HEK293T (cell line): ENCODE results near the gene PDX1.

Experiments used
- CTCF ChIA-PET: fragments of 350-600 bp; formaldehyde crosslinking; extraction: SDS; loops from one replicate; lab custom pipeline; 2021; ENCODE audit warnings: antibody characterized with exemption, inconsistent platforms; lab: Yijun Ruan, JAX
- POLR2A ChIA-PET: fragments of 350-600 bp; formaldehyde crosslinking; extraction: SDS; loops from one replicate; lab custom pipeline; 2020; ENCODE audit warnings: antibody characterized with exemption, inconsistent platforms; lab: Yijun Ruan, JAX
- DNase-seq: peaks from one replicate; pipeline ENCODE4 v3.0.0; 2012; ENCODE audit warnings: mixed read lengths; ENCODE audit errors: extremely low spot score
- ARNT ChIP-seq: fragments of 450-650 bp; IDR thresholded peaks from 2 replicates; pipeline ENCODE4 v1.6.1; 2017; ENCODE audit warnings: mild to moderate bottlenecking
- BHLHE40 ChIP-seq: fragments of 450-650 bp; IDR thresholded peaks from 2 replicates; pipeline ENCODE4 v1.6.1; 2016; ENCODE audit warnings: mild to moderate bottlenecking, moderate library complexity, borderline replicate concordance
- CTBP1 ChIP-seq: fragments of 450-650 bp; IDR thresholded peaks from 2 replicates; pipeline ENCODE4 v1.6.1; 2016; ENCODE audit warnings: borderline replicate concordance
- ELF4 ChIP-seq: fragments of 450-650 bp; IDR thresholded peaks from 2 replicates; pipeline ENCODE4 v1.6.1; 2017; ENCODE audit warnings: antibody characterized with exemption
- FOXA1 ChIP-seq: fragments of 450-650 bp; IDR thresholded peaks from 2 replicates; pipeline ENCODE4 v1.6.1; 2016; ENCODE audit warnings: mild to moderate bottlenecking
- FOXK2 ChIP-seq: fragments of 450-650 bp; IDR thresholded peaks from 2 replicates; pipeline ENCODE4 v1.6.1; 2016; ENCODE audit warnings: mild to moderate bottlenecking
- FOXM1 ChIP-seq: fragments of 450-650 bp; IDR thresholded peaks from 2 replicates; pipeline ENCODE4 v1.6.1; 2017; ENCODE audit warnings: mild to moderate bottlenecking, borderline replicate concordance
- HDGF ChIP-seq: fragments of 450-650 bp; IDR thresholded peaks from 2 replicates; pipeline ENCODE4 v1.6.1; 2017; ENCODE audit warnings: antibody characterized with exemption, borderline replicate concordance
- L3MBTL2 ChIP-seq: fragments of 450-650 bp; conservative IDR thresholded peaks from 2 replicates; pipeline ENCODE4 v1.6.1; 2016; ENCODE audit warnings: mild to moderate bottlenecking
- LEF1 ChIP-seq: fragments of 450-650 bp; IDR thresholded peaks from 2 replicates; pipeline ENCODE4 v1.6.1; 2017; ENCODE audit warnings: mild to moderate bottlenecking, borderline replicate concordance
- NFRKB ChIP-seq: fragments of 450-650 bp; IDR thresholded peaks from 2 replicates; pipeline ENCODE4 v1.6.1; 2016; ENCODE audit warnings: mild to moderate bottlenecking, moderate library complexity
- PKNOX1 ChIP-seq: fragments of 450-650 bp; IDR thresholded peaks from 2 replicates; pipeline ENCODE4 v1.6.1; 2016
- SP1 ChIP-seq: fragments of 450-650 bp; IDR thresholded peaks from 2 replicates; pipeline ENCODE4 v1.6.1; 2017
- SUZ12 ChIP-seq: fragments of 450-650 bp; IDR thresholded peaks from 2 replicates; pipeline ENCODE4 v1.6.1; 2016; ENCODE audit warnings: mild to moderate bottlenecking
- TARDBP ChIP-seq: fragments of 450-650 bp; IDR thresholded peaks from 2 replicates; pipeline ENCODE4 v1.6.1; 2016
- ZNF384 ChIP-seq: fragments of 450-650 bp; IDR thresholded peaks from 2 replicates; pipeline ENCODE4 v1.6.1; 2016

PDX1 gene

DNA sequence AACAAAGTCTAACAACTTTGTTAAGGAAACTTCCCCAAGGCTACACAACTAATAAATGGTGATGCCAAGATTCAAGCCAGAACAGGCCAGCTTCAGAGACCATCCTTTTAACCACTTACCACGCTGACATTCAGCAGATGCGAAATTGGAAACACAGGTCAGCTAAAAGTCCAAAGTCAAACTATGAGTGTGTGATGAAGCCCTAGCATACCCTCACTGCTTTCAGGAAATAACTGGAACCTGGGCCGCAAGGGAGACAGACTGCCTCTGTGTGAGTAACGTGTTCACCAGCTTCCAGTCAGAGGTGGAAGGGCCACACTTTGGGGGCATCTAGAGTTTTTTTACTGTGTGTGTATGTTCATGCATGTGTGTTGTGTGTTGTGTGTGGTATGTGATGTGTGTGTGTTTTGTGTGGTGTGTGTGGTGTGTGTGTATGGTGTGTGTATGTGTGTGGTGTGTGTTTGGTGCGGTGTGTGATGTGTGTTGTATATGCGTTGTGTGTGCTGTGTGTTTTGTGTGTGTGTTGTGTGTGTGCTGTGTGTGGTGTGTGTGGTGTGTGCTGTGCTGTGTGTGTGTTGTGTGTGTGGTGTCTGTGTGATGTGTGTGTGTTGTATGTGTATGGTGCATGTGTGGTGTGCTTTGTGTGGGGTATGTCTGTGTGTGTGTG, 12.5 kb upstream of the PDX1 start:
- TF ChIP-seq FOXK2 (no peak), NFRKB (no peak), HDGF (no peak), SUZ12 (no peak), ARNT (no peak), FOXM1 (no peak), L3MBTL2 (no peak), PKNOX1 (no peak), TARDBP (no peak), ZNF384 (no peak), ELF4 (no peak), LEF1 (no peak), BHLHE40 (no peak), FOXA1 (no peak), SP1 (no peak), CTBP1 (no peak)
- CTCF ChIA-PET, result no interaction called here
- POLR2A ChIA-PET, result no interaction called here
- DNase-seq, result no peak

DNA sequence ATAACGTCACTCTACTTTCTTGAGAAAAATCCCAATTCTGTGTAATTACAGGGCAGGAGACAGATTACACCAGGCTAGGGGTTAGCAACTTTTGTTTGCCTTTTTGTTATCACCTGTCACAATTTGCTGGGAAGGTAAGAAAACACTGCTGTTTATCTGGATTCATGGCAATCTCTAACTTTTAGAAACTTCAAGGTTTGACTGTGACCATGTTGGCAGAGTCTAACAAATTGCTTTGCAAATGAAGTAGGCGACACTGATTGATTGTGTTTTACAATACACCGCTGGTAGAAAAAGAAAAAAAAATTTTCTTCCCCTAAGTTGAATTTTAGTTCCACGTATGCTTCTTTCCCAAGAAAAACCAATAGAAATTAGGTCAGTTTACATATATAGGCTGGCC, 10.4 kb upstream of the PDX1 start:
- ChIA-PET POLR2A (no interaction called here), CTCF (no interaction called here)
- TF ChIP-seq ARNT (no peak), SP1 (no peak), ZNF384 (no peak), LEF1 (no peak), PKNOX1 (peak; percentile 69), BHLHE40 (no peak)
- no peak for DNase-seq

DNA sequence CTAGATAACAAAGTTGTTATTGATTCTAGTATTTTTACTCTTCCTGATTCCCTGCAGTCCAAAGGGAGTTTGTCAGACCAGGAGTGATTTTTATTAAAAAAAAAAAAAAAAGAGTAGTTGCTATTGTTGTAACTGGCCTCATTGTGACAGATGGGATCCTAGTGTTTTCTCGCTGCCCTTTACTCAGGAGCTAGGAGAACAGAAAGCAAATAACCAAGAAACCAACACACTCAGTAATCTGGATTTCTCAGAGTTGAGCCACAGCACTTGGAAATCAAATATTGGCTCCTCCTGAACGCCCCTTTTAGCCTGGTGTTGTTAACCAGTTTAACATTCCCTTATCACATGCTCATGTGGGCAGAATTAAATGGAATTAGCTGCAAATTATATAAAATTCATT, 8.3 kb upstream of the PDX1 start:
- no peak for DNase-seq
- TF ChIP-seq NFRKB (no peak), SP1 (no peak), CTBP1 (no peak), FOXA1 (no peak), TARDBP (no peak), LEF1 (no peak), HDGF (no peak), BHLHE40 (no peak), FOXK2 (no peak), ARNT (no peak), ZNF384 (no peak), SUZ12 (no peak), L3MBTL2 (no peak), PKNOX1 (no peak), ELF4 (no peak), FOXM1 (no peak)
- ChIA-PET POLR2A (no interaction called here), CTCF (no interaction called here)

GRCh38 chr13:27913160-27913559, 6.6 kb upstream of the PDX1 start:
- TF ChIP-seq BHLHE40 (no peak), PKNOX1 (no peak), NFRKB (no peak), SP1 (no peak), FOXA1 (no peak), ARNT (no peak), CTBP1 (no peak), ELF4 (no peak), L3MBTL2 (no peak), ZNF384 (no peak), LEF1 (no peak), FOXK2 (no peak), SUZ12 (no peak), TARDBP (no peak), FOXM1 (no peak), HDGF (no peak)
- POLR2A ChIA-PET, result no interaction called here
- CTCF ChIA-PET, result no interaction called here
- DNase-seq, result no peak

DNA sequence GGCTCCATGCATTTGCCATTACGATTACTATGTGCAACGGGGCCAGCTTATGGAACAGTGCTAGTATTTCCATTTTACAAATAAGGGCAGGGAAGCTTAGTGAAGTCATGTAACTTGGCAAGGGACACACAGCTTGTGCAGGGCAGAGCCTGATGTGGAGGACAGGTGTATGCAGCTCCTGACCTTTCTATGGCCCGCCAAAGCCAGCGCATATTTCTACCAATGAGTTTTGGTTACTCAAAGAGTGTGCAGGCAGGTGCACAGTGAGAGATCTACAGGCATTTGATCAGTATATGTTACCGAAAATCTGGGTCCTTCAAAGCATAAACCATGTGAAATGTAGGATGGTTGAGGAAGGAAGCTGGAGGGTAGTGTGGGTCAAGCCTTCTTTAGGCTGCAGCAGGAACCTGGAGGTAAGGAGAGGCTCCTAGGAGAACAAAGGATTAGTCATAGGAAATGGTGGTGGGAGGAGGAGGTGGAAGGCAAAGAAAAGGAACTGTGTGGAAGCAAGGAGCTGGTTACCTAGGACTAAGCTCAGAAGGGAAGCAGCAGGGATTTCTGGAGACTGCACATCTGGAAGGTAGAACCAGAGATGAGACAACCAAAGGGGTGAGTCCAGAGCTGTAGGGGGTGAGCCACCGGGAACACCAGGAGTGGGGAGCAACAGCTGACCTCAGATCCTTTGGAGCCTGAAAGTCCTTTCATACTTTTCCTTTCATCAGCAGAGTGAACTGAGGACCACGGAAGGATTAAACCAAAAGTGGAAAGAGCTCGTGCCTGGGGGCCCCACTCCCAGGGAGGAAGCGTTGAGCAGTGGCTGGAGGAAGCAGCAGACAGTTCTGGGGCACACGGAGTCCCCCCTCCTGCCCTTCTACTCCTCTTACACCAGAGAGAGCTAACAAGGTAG, 4.2 kb upstream of the PDX1 start:
- DNase-seq, result no peak
- TF ChIP-seq TARDBP (no peak), ELF4 (no peak), SP1 (no peak), L3MBTL2 (no peak)
- CTCF ChIA-PET, result interaction anchor here (0.8 to 1.0 kb wide), 3 partner anchors 38 to 382 kb away, joined by 3 to 5 read pairs (median 4); no protein-coding TSS in a partner anchor
- POLR2A ChIA-PET, result interaction anchor here (0.7 kb wide), 1 partner anchor 295 kb away, joined by 3 read pairs; no protein-coding TSS in a partner anchor
